Stimulated activated CD8-positive, alpha-beta memory T cell treated with anti-CD3 and anti-CD28 coated beads, Interleukin-15, amount 100 ng/mL, for 1 hour (primary cell): ENCODE data around the gene YIPF5.

Experiments
- DNase-seq: peaks from one replicate; pipeline ENCODE4 v3.0.0-alpha.2; 2020; ENCODE audit warnings: low read depth

The YIPF5 gene

DNA sequence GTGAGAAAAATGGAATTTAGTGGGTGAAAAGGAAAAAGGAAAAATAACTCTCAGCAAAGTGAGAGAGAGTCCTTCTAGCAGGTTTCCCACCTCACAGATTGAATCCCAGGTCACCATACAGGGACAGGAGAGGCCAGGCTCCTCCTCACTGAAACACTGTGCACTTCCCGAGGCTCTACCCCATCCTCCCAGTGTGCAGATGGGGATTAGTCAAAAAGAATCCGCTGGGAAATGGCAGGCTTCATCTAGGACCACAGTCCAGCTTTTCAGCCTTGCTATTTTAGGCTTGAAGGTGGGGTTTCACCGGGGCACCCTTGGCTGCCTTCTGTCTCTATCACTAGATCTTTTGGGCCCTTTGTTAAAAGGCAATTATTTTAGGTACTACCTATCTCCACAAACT, 47.8 kb downstream of the YIPF5 start:
- DNase-seq: no peak

DNA sequence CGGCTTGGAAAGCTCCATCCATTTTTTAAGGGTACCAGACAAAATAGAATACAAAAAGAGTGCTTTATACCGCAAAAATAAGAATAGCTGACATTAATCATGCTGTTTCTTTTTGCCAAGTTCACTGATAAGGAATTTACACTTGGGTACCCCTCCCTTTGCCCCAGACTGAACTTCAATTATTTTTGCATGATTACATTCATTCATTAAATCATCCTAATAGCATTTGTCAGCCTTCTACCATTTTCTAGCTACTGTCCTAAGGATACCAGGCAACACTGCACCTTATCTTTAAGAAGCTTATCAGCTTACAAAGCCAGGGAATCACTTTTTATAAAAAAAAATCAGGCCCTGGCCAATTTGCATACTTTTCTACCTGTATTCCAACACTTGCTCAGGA, 48.4 kb downstream of the YIPF5 start:
- no peak for DNase-seq

GRCh38 chr5:144121577-144121976, 48.9 kb downstream of the YIPF5 start:
- DNase-seq: no peak

DNA sequence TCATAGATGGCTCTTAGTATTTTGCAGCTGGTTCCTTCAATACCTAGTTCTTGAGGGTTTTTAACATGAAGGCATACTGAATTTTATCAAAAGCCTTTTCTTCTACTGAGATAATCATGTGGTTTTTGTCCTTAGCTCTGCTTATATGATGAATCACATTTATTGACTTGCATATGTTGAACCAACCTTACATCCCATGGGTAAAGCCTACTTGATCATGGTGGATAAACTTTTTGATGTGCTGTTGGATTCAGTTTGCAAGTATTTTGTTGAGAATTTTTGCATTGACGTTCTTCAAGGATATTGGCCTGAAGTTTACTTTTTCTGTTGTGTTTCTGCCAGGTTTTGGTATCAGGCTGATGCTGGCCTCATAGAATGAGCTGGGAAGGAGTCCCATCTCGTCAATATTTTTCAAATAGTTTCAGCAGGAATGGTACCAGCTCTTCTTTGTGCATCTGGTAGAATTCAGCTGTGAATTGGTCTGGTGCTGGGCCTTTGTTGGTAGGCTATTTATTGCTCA, 49.7 kb downstream of the YIPF5 start:
- no peak for DNase-seq

GRCh38 chr5:144117412-144117811, 53.0 kb downstream of the YIPF5 start:
- DNase-seq: no peak

DNA sequence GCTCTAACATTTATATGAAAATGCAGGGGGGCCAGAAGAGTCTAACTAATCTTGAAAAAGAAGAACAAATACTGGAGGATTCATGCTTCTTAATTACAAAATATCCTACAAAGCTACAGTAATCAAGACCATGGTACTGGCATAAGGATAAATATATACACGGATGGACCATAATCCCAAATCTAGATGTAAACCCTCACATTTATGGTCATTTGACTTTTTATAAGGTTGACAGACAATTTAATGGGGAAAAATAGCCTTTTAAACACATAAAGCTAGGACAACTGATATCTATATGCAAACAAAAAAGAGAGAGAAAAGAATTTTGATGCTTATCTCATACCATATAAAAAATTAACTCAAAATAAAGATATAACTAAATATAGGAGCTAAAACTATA, 55.9 kb downstream of the YIPF5 start:
- no peak for DNase-seq
